ENCODE measurements around the gene BTG3.

DNA sequence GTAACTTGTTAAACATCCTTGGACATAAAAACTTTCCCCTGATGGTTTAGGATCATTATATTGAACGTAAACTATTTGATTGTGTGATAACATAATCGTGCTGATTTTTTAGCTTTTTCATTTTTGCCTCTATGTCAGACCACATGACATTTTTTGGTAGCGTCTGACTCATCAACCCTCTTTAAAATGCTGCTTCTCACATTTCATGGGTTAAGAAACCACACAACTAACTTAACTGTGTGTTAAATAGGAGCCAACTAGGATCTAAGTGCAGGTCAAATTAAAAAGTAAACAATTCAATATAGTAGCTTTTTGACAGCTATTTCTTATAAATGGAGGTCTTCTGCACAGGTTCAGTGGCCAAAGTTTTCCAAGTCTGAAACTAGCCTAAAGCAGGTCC lies 9.8 kb downstream of the BTG3 start:
- no peak for TF ChIP-seq SP1 (IDR thresholded peaks at IDR 0.05)
- TF ChIP-seq, protein P1, sequence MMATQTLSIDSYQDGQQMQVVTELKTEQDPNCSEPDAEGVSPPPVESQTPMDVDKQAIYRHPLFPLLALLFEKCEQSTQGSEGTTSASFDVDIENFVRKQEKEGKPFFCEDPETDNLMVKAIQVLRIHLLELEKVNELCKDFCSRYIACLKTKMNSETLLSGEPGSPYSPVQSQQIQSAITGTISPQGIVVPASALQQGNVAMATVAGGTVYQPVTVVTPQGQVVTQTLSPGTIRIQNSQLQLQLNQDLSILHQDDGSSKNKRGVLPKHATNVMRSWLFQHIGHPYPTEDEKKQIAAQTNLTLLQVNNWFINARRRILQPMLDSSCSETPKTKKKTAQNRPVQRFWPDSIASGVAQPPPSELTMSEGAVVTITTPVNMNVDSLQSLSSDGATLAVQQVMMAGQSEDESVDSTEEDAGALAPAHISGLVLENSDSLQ (IDR thresholded peaks at IDR 0.05): no peak
- no peak for TF ChIP-seq L3MBTL2 (conservative IDR thresholded peaks at IDR 0.05)
- TF ChIP-seq TARDBP (IDR thresholded peaks at IDR 0.05): no peak
- no peak for TF ChIP-seq FOXM1 (IDR thresholded peaks at IDR 0.05; ENCODE audit: borderline replicate concordance)
- no peak for TF ChIP-seq BHLHE40 (IDR thresholded peaks at IDR 0.05; ENCODE audit: borderline replicate concordance)
- no peak for TF ChIP-seq FOXK2 (IDR thresholded peaks at IDR 0.05)
- no peak for TF ChIP-seq ELF4 (IDR thresholded peaks at IDR 0.05)
